Brain microvascular endothelial cell (primary cell): ENCODE data around the gene KIFAP3.
A peak's percentile ranks its signal among the peaks of the same experiment; 100 is the strongest.

Experiments used
- DNase-seq: peaks from one replicate; pipeline ENCODE4 v3.0.0-alpha.2; 2020
- H3K27ac ChIP-seq: fragments of 250-450 bp; sonication (Bioruptor Pico); 2 replicates; pipeline ENCODE4 v1.5.1; 2020; ENCODE audit warnings: mild to moderate bottlenecking, moderate library complexity
- H3K27me3 ChIP-seq: fragments of 250-450 bp; sonication (Bioruptor Pico); replicated peaks from 2 replicates; pipeline ENCODE4 v1.5.1; 2020; ENCODE audit warnings: mild to moderate bottlenecking
- H3K36me3 ChIP-seq: fragments of 250-450 bp; sonication (Bioruptor Pico); replicated peaks from 2 replicates; pipeline ENCODE4 v1.5.1; 2020; ENCODE audit warnings: mild to moderate bottlenecking
- H3K4me3 ChIP-seq: 2 replicates; pipeline ENCODE4 v1.5.1; 2011; ENCODE audit warnings: low read depth, mild to moderate bottlenecking, control low read depth, low read length, moderate library complexity
- in situ Hi-C: cut with HindIII; loops from 2 replicates; pipeline ENCODE4 v1.10.0; 2017; ENCODE audit warnings: low sequenced_read_pairs, low pct_ligation_motif_present
- TF ChIP-seq, protein P1 (sequence below): IDR thresholded peaks from 2 replicates; pipeline ENCODE4 v1.5.1; 2011; ENCODE audit warnings: low read depth, mild to moderate bottlenecking, moderate library complexity, low read length, control low read depth, inconsistent platforms; ENCODE audit errors: missing control alignments

KIFAP3 gene

DNA sequence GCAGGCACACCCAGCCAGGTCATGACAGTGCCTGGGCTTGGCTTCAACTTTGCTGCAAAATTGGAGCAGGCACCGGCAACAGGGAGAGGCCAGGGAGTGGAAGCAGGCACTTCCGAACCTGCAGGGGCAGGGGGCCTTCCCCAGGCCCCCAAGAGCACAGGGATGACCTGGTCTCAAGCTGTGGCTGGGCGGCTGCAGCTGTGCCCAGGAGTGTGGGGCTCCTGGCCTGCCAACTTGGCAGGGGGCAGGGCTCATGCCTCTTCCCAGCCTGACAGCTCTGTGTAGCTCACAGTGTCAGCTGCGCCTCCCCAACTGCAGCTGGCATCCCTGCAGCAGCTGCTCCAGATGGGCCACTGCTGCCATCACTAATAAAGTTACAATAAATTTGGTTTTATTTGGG lies 129.3 kb downstream of the KIFAP3 start:
- TF ChIP-seq, protein P1, sequence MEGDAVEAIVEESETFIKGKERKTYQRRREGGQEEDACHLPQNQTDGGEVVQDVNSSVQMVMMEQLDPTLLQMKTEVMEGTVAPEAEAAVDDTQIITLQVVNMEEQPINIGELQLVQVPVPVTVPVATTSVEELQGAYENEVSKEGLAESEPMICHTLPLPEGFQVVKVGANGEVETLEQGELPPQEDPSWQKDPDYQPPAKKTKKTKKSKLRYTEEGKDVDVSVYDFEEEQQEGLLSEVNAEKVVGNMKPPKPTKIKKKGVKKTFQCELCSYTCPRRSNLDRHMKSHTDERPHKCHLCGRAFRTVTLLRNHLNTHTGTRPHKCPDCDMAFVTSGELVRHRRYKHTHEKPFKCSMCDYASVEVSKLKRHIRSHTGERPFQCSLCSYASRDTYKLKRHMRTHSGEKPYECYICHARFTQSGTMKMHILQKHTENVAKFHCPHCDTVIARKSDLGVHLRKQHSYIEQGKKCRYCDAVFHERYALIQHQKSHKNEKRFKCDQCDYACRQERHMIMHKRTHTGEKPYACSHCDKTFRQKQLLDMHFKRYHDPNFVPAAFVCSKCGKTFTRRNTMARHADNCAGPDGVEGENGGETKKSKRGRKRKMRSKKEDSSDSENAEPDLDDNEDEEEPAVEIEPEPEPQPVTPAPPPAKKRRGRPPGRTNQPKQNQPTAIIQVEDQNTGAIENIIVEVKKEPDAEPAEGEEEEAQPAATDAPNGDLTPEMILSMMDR: no peak
- H3K27ac ChIP-seq: no peak overlapping the region
- no peaks in the 10 kb centered on the region for H3K36me3 ChIP-seq
- H3K27me3 ChIP-seq: no peaks in the 10 kb centered on the region
- DNase-seq: no peak
- in situ Hi-C loops: loop anchor here (25.0 kb wide), 1 partner anchor 817 kb away; no protein-coding TSS in a partner anchor
- H3K4me3 ChIP-seq: no peak overlapping the region

DNA sequence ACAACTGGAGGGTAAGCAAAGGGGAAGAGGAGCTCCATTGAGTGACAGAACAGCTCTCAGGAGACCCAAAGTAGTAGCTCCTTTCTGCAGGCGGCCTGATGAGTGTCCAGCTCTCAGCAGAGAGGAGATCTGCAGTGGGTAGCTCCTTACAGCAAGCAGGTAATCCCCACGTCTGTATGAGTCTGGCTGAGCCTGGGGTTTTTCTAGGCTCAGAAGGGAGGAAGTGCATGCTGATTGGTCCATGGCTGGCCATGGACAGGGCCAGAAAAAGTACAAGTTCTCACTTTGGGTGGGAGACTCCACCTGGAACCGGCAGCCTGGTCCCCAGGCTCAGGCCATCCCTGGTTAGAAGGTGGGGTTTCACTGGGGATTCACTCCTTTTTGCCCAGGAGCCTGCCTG lies 129.9 kb downstream of the KIFAP3 start:
- in situ Hi-C loops: loop anchor here (25.0 kb wide), 1 partner anchor 818 kb away; no protein-coding TSS in a partner anchor

DNA sequence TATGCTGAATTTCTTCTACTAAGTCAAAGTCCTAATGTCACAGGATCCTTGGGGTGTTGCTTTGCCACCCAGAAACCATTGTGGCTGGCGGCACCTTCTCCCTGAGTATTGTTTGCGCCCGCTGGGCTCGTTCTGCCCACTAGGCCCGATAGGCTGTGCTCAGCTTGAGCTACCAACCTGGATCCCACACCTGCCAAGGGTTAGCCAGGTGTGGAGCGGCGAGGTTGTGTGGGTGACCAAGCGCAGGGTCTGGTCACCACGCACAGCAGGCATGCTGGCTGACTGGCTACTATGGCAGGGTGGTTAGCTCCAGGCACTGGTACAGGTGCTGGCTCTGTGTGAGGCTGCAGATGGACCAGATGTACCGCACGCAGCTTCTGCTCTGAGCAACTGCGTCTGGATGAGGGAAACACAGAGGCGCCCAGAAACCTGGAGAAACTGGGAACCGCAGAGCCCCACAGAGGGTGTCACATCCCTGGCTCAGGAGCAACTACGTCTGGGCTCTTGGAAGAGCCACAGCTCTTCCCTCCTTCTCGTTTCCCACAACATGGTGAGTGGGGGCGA lies 130.4 kb downstream of the KIFAP3 start:
- TF ChIP-seq, protein P1: no peak
- Histone ChIP-seq H3K36me3 (no peaks in the 10 kb centered on the region), H3K27me3 (no peaks in the 10 kb centered on the region), H3K27ac (no peak overlapping the region), H3K4me3 (no peak overlapping the region)
- in situ Hi-C loops: loop anchor here (25.0 kb wide), 1 partner anchor 818 kb away; no protein-coding TSS in a partner anchor
- DNase-seq: no peak

More for the DNA sequence above, 129.9 kb downstream of the KIFAP3 start:
- DNase-seq: no peak
- no peaks in the 10 kb centered on the region for H3K36me3 ChIP-seq
- no peak overlapping the region for H3K4me3 ChIP-seq
- H3K27ac ChIP-seq: no peak overlapping the region
- H3K27me3 ChIP-seq: no peaks in the 10 kb centered on the region
- TF ChIP-seq, protein P1: no peak

DNA sequence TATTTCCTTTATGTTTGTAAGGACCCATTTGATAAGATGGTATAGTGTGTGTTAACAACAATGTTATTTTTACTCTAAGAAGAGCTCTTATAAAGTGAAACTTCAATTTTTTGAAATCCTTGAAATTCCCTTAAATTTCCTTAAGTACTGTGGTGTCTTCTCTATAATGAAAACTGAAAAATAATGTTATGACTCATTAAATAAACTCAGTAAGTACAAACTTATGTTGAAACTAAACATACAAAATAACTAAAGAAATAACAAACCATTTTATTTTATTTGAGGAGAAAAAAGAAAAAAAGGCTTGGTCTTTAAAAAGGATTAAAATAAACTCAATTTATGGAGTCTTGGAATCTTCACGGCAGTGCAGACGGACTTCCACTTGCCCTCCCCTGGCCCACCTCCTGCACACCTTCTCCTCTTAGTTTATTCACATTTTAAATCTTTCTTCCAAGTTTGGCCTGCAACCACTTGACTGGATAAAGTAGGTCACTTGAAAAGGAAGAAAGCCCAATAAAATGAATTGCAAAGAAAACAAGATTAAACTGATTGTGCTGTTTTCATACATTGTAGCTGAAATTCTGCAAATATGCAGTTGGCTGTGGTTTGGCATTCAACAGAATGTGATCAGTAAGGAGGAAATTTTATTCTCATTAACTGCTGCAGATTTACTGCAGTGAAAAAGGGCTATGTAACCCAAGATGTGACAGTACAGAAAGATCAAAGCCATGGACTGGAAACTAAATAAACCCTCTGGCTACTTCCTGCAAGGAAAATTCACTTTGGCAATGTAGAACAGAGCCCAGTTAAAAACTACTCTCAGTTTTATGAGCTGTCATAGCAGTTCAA lies 132.3 kb downstream of the KIFAP3 start:
- Histone ChIP-seq H3K27ac (no peak overlapping the region), H3K4me3 (no peak overlapping the region), H3K36me3 (no peaks in the 10 kb centered on the region), H3K27me3 (no peaks in the 10 kb centered on the region)
- DNase-seq: no peak
- in situ Hi-C loops: loop anchor here (25.0 kb wide), 1 partner anchor 820 kb away; no protein-coding TSS in a partner anchor
- TF ChIP-seq, protein P1: no peak

DNA sequence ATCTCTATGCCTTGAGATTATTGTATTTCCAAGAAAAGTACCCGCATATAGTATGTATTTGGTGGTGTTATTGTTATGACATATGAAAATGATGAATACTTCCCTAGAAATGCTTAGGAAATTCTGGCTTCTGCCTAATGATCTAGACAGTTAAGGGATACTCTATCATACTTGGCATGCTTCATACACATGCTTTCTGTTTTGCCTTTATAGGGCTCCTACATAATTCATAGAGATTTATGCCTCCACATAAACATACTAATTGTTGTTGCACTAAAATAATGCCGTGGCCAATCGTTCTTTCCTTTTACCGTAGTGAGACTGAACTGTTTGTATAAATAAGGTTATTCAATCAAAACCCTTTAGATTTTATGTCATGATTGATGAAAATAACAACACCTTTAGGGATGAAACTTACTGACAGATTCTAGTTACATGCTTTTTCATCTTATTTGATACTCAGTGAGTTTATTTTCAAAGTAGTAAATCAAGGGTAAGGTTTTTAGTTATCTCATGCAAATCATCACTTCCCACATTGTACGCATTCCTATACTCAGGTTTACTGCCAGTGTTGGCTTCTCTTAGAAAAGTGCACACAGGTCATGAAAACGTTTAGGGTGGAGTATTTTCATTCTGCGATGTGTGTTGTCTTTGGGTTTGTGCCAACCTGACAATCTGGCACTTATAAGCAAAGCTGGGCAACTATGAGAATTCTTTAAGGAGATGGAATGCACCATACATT lies 140.3 kb downstream of the KIFAP3 start:
- in situ Hi-C loops: loop anchor here (25.0 kb wide), 1 partner anchor 828 kb away; no protein-coding TSS in a partner anchor

More for the DNA sequence above, 140.3 kb downstream of the KIFAP3 start:
- Histone ChIP-seq H3K36me3 (no peaks in the 10 kb centered on the region), H3K4me3 (no peak overlapping the region), H3K27me3 (no peaks in the 10 kb centered on the region), H3K27ac (no peak overlapping the region)
- DNase-seq: peak; percentile 42
- TF ChIP-seq, protein P1: no peak
